GM12873 (cell line): ENCODE results near the gene IL17RD.

ENCODE experiments used
- CTCF ChIP-seq: IDR thresholded peaks from 2 replicates; pipeline ENCODE4 v1.5.1; 2012; ENCODE audit warnings: low read depth, mild to moderate bottlenecking, moderate library complexity, low read length, control low read depth; ENCODE audit not compliant: insufficient read depth; ENCODE audit errors: missing control alignments

Gene IL17RD

GRCh38 chr3:57110798-57111197, 54.4 kb downstream of the IL17RD start:
- no peak for TF ChIP-seq CTCF

- no peak for TF ChIP-seq CTCF
Measured at GRCh38 chr3:57110214-57110613, 54.9 kb downstream of the IL17RD start.

- TF ChIP-seq CTCF: no peak
Measured at GRCh38 chr3:57109437-57110199, 55.5 kb downstream of the IL17RD start.

DNA sequence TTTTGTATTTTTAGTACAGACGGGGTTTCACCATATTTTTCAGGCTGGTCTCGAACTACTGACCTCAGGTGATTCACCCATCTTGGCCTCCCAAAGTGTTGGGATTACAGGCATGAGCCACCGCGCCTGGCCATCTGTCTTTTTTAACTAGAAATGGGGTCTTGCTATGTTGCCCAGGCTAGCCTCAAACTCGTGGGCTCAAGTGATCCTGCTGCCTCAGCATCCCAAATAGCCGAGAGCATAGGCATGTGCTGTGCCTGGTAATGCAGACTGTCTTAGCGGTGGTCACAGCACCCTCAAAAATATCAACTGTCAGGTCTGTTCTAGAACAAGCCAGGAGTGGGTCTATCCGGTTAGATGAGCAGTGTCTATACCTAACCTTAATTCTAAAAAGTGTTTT, 56.5 kb downstream of the IL17RD start:
- TF ChIP-seq CTCF: no peak

DNA sequence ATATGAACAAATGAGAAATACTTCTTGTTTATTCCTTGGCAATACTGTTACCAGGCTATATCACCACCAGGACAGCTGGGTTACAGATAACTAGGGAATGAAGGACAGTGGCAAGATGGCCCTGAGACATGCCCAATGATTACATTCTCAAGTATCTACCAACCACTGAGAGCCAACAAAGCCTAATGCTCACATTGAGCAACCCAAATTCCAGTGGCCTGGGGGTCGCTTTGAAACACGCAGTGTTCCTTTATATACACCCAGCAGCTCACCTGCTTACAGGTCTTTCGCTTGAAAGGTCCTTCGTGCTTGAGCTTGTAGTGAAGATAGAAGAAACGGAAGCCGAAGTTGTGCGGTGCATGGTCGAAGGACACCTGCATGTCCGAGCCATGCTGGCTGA, 59.6 kb downstream of the IL17RD start:
- no peak for TF ChIP-seq CTCF

DNA sequence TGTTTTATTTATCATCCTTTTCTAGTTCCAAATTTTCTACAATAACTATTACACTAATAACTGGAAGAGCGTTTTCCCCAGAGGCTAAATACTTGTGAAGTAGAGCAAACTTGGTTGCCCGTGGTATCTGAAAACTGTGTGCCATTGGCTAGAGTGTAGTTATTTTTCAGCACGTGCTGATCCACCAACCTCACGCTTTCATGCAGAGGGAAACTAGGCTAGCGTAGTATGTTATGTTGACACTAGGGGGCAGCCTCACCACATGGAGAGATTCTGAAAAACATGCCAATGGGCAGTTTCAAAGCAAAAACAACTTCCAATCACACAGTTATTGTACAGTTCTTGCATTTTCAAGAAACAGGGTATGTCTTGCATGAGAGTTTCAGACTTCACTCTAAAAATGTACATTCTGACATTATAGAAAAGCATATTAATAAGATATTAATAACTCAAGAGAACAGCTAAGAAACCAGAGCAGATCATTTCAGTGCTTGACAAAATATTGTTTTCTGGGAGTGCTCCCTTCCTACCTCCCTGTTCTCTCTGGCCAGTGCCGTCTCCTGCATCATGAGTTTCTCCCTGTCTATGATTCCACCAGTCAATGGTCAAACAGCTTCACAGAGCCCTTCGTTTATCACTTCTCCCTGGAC, 65.0 kb downstream of the IL17RD start:
- TF ChIP-seq CTCF: peak; percentile 87

DNA sequence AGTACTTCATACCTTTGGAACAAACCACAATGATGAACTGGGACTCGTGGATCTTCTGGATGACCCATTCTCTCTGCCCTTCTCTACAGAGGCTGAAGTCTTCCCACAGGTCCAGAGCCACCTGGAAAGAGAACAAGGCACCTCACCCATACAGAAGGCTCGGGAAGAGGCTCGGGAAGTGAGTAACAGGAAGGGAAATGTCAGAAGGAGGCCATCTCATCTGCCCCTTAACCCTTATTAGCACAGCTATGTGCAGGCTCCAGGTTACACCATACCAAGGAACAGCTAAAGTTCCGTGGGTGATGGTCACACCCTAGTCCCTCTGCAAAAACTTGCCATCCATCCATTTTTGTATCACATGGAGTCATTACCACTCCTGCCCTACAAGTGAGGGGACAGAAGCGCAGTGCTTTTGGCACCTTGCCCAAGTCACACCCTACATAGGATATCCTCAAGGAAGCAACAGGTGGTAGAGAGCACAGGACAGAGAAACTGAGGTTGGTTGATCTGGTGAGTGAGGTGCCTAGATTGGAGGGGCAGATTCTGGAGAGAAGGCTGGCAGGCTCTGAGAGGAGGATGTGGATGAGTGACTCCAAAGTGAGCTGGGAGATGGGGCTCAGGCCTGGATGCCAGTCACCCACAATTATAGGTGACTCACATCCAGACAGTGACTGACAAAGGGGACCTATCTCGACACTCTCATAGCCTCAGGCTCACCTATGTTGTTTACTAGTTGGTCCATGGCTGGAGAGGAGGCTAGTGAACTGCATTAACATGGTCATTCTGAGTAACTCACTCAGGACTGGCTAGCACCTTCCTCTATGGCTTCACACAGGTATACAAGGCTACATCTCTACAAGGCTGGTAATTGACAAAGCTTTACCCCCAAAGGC, 66.5 kb downstream of the IL17RD start:
- TF ChIP-seq CTCF: peak; percentile 1
